ENCODE results near the gene TMEM116.
"Not testable (repeated sequence)": the region's sequence is repeated elsewhere in the genome, so short reads cannot be mapped to it uniquely, and the experiment has no call there.

The TMEM116 gene

DNA sequence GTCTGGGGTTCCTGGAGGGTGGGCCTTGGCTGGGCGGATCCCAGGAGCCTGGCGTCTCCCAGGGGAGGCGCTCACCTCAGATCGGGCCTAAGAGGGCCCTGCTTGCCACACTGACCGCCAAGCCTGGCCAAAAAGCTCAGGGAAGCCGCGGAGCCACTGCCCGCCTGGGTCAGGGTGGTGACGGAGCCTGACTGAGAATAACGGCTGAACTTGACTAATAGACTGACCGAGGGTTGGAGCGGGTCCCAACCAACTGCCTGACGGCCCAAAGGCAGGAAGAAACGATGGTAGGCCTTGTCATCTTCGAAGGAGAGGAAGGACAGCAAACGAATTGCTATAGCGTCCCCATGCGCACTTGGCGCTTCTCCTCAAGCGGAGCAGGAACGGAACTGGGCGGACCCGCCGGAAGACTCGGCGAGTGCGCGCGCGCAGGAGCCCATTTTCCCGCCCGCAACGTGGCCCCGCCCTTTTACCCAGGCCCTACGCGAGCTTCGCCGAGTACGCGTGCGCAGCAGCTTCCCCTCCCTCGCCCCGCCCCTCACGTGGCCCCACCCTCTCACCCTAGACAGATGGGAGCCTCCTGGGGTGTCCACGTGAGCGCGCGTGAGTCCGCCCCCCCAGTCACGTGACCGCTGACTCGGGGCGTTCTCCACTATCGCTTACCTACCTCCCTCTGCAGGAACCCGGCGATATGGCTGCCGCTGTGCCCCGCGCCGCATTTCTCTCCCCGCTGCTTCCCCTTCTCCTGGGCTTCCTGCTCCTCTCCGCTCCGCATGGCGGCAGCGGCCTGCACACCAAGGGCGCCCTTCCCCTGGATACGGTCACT is at the start of gene TMEM116, which contains the start of gene ERP29:
Gene TMEM116, minus strand, starts transcription at position 391 of the 826 bp plus-strand sequence. CDS start 7,895 bp downstream, outside the sequence.
Gene ERP29, plus strand, starts transcription at position 652 of the 826 bp plus-strand sequence. Its CDS starts 40 bp downstream, at position 692.
- peak; percentile 100 for DNase-seq (ENCODE audit: low read depth in 2 of 2)

DNA sequence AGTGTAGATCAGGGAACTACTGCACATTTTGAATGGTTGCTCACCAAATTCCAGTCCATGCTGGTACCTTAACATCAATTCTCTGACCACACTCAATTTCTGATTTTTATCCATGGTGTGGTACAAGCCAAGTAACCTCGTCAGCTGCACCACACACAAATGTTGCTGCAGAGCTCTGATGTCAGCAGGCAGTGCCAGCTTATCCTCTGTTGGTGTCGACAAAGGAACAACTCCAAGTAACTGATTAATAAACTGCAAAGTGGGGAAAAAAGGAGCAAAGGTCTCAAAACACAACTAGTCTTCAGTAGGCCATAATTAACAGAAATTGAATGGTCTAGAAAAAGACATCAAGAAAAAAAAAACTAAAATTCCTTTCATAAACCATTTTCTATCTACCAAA is 48.2 kb upstream of the TMEM116 start:
- DNase-seq (ENCODE audit: low read depth in 2 of 2) = no peak

DNA sequence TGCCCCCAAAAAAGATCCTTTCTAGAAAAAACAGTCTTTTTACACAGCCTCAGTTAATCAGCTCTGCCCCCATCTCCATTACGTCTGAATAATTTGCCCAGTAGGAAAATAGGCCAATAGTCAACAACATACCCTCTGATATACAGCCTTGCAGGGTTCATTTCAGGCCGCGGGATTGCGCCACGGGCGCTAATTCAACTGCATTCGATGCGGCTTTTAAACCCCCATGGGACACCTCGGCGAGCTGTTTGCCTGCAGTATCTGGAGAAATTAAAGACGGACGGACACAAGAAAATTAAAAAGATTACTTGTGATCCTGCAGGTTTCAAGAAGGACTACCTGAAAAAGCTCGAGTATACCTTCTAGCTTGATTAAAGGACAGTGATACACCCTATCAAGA is 36.4 kb upstream of the TMEM116 start:
- DNase-seq (ENCODE audit: low read depth in 2 of 2) = no peak

GRCh38 chr12:112046003-112046402 is 33.0 kb upstream of the TMEM116 start:
- no peak for DNase-seq (ENCODE audit: low read depth in 2 of 2)

GRCh38 chr12:112036614-112037013 is 23.6 kb upstream of the TMEM116 start:
- not testable (repeated sequence) for DNase-seq (ENCODE audit: low read depth in 2 of 2)

GRCh38 chr12:112035219-112035785 is 22.3 kb upstream of the TMEM116 start:
- no peak for DNase-seq (ENCODE audit: low read depth in 2 of 2)

GRCh38 chr12:112032292-112032691 is 19.3 kb upstream of the TMEM116 start:
- no peak for DNase-seq (ENCODE audit: low read depth in 2 of 2)

- DNase-seq (ENCODE audit: low read depth in 2 of 2) = no peak
These were observed 18.5 kb upstream of the TMEM116 start for GRCh38 chr12:112031472-112031871.

DNA sequence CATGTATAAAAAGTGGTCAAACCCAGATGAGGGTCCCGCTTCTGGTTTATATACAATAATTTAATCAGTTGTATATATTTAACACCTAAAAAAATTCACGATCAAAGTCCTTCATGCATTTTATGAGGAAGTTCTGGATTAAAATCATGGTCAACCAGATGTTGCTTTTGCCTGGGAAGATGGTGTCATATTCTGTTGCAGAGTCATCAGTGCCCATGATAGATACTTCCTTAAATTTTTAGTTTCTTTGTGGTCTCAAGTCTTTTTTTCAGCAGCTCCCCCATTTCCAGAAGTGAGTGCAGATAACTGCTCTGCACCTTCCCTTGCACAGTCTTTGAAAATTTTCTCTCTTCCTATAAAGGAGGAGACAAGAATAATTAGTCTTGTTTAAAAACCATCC is 16.3 kb upstream of the TMEM116 start:
- no peak for DNase-seq (ENCODE audit: low read depth in 2 of 2)

DNA sequence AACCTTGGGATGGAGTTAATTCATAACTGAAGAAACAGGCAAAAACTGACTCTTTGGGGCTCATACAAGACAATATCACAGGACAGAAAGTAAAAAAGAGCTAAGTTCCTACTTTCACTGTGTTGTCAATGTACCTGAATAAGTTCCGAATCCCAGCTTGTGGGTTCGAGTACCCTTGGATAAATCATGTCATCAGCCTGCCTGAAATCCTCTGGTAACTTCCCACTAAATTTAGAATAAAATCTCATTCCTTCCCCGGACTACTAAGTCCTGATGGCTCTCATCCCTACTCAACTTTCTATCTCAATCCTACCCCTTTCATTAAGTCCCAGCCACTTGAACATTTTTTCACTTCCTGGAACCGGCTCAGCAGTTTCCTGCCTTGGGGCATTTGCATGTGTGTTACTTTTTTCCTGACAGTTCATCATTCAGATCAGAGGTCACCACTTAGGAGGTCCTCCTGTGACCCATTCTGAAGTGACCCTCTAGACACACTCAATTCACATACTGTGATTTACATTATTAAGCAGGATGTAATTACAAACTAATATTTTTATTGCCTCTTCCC is 12.9 kb upstream of the TMEM116 start:
- DNase-seq (ENCODE audit: low read depth in 2 of 2) = no peak

- no peak for DNase-seq (ENCODE audit: low read depth in 2 of 2)
These were observed 10.9 kb upstream of the TMEM116 start for GRCh38 chr12:112023759-112024396.

- no peak for DNase-seq (ENCODE audit: low read depth in 2 of 2)
These were observed 9.5 kb upstream of the TMEM116 start for GRCh38 chr12:112022241-112023016.

GRCh38 chr12:112020947-112021457 is 8.0 kb upstream of the TMEM116 start:
- DNase-seq (ENCODE audit: low read depth in 2 of 2) = no peak

- no peak for DNase-seq (ENCODE audit: low read depth in 2 of 2)
These were observed 5.7 kb upstream of the TMEM116 start for GRCh38 chr12:112018571-112019237.

GRCh38 chr12:112017041-112017440 is 4.1 kb upstream of the TMEM116 start:
- DNase-seq (ENCODE audit: low read depth in 2 of 2) = no peak

DNA sequence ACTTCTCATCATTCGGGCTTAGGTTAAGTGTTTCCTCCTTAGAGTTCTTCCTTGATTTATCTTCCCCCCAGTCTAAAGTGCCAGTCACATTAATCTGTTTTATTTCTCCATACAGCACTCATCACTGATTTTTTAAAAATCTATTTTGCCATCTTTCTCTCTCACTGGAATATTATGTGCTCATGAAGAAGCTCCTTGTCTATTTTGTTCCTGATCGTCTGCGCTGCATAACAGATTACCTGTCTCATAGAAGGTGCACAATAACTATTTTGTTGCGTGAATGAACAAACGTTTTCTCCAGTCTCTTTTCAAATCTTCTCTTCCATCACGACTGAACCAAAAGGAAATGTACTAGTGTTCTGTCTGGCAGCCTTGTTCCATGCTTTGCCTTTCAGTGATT is 3.0 kb upstream of the TMEM116 start:
- no peak for DNase-seq (ENCODE audit: low read depth in 2 of 2)

DNA sequence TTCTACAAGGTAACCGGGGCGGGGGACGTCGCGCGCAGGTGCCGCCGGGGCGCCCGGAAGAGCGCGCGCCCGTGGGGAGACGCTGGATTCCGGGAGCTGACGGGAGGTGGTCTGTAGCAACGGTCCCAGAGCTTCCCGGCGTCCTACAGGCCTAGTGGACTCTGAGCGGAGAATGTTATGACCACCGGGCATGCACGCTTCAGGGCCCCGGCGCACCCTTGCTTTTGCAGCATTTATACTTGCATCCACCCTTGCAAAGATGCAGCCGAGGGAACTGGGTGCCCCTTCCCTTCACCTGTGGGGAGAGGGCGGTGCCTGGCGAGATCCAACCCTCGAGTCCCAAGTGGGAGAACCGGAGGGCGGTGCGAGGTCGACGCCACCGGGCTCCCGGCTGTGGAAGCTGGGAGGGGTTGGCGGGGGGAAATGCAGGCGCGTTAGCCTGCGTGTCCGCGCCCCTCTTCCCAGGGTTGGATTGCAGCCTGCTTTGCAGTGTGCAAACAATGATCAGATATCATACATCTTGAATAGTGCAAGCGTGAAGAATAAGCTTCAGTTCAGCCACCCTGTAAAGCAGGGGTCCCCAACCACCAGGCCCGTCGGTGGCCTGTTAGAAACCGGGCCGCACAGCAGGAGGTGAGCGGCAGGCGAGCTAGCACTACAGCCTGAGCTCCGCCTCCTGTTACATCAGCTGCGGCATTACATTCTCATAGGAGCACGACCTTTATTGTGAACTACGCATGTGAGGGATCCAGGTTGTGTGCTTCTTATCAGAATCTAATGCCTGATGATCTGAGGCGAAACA is 837 bp upstream of the TMEM116 start:
- DNase-seq (ENCODE audit: low read depth in 2 of 2) = peak; percentile 63 to 65

GRCh38 chr12:112011685-112012084 is 1.3 kb downstream of the TMEM116 start:
- DNase-seq (ENCODE audit: low read depth in 2 of 2) = no peak

- DNase-seq (ENCODE audit: low read depth in 2 of 2) = no peak
These were observed 2.3 kb downstream of the TMEM116 start for GRCh38 chr12:112010415-112011344.

All from stimulated activated CD8-positive, alpha-beta memory T cell treated with anti-CD3 and anti-CD28 coated beads, Interleukin-15, amount 100 ng/mL, for 48 hours (primary cell).